IMR-90 (cell line): ENCODE results near the gene AQP12B. TPM values are rescaled to one million over a fixed set of nuclear protein-coding genes. Genes with fewer than 3 reads are reported as not detected.

ENCODE experiments used
- ATAC-seq: fragments of 200-7000 bp; cut with Tn5 transposase; 2 replicates; pipeline ENCODE4 v1.9.1; 2020; ENCODE audit warnings: low read depth, mild to moderate bottlenecking, moderate library complexity
- BruUV-seq: library from RNA; stranded (reverse); fragments of 400-500 nt; replicated peaks from 2 replicates; lab custom pipeline; 2021; lab: Mats Ljungman, UMichigan
- CTCF ChIA-PET: fragments of 300-600 bp; formaldehyde crosslinking; extraction: SDS; loops from one replicate; lab custom pipeline; 2021; ENCODE audit warnings: antibody characterized with exemption; lab: Yijun Ruan, JAX
- POLR2A ChIA-PET: fragments of 300-600 bp; sonication (Branson Sonifier 250); formaldehyde crosslinking; loops from one replicate; lab custom pipeline; 2022; ENCODE audit warnings: antibody characterized with exemption; ENCODE audit not compliant: unreplicated experiment; lab: Charles Lee
- DNase-seq: peaks from one replicate; pipeline ENCODE4 v3.0.0; 2013
- H2AFZ ChIP-seq: replicated peaks from 2 replicates; pipeline ENCODE3; 2013; ENCODE audit warnings: low read length, mild to moderate bottlenecking; ENCODE audit not compliant: poor library complexity
- H2AK5ac ChIP-seq: 2 replicates; pipeline ENCODE4 v1.6.1; 2013; ENCODE audit warnings: low read depth, low read length, inconsistent platforms
- H2AK9ac ChIP-seq: replicated peaks from 2 replicates; pipeline ENCODE3; 2013; ENCODE audit warnings: mild to moderate bottlenecking, low read depth, low read length, moderate library complexity; ENCODE audit not compliant: poor library complexity
- H2BK120ac ChIP-seq: 2 replicates; pipeline ENCODE4 v1.6.1; 2013; ENCODE audit warnings: low read depth, low read length, inconsistent platforms
- H2BK15ac ChIP-seq: 3 replicates; pipeline ENCODE4 v1.6.1; 2013; ENCODE audit warnings: low read depth, low read length, inconsistent platforms
- H2BK20ac ChIP-seq: 2 replicates; pipeline ENCODE4 v1.6.1; 2013; ENCODE audit warnings: low read depth, mild to moderate bottlenecking, inconsistent platforms, low read length, moderate library complexity
- H2BK5ac ChIP-seq: 2 replicates; pipeline ENCODE4 v1.6.1; 2013; ENCODE audit warnings: mild to moderate bottlenecking, low read depth, low read length, inconsistent platforms; ENCODE audit not compliant: poor library complexity, severe bottlenecking
- H3K14ac ChIP-seq: replicated peaks from 2 replicates; pipeline ENCODE4 v1.6.1; 2013; ENCODE audit warnings: low read depth, low read length, inconsistent platforms
- H3K18ac ChIP-seq: 2 replicates; pipeline ENCODE4 v1.6.1; 2013; ENCODE audit warnings: low read depth, low read length, control low read depth
- H3K23ac ChIP-seq: 2 replicates; pipeline ENCODE4 v1.6.1; 2013; ENCODE audit warnings: low read depth, low read length, inconsistent platforms
- H3K27ac ChIP-seq: 2 replicates; pipeline ENCODE4 v1.5.1; 2013; ENCODE audit warnings: mild to moderate bottlenecking, control low read depth, low read length; ENCODE audit not compliant: insufficient read depth
- H3K27me3 ChIP-seq: 2 replicates; pipeline ENCODE4 v1.6.1; 2013; ENCODE audit warnings: low read length; ENCODE audit not compliant: control insufficient read depth, insufficient read depth
- H3K36me3 ChIP-seq: 2 replicates; pipeline ENCODE4 v1.6.1; 2013; ENCODE audit warnings: low read length, mixed read lengths; ENCODE audit not compliant: control insufficient read depth, insufficient read depth
- H3K4ac ChIP-seq: 2 replicates; pipeline ENCODE4 v1.6.1; 2013; ENCODE audit warnings: low read depth, low read length, inconsistent platforms
- H3K4me1 ChIP-seq: 2 replicates; pipeline ENCODE4 v1.6.1; 2013; ENCODE audit warnings: low read length, mixed read lengths; ENCODE audit not compliant: control insufficient read depth, insufficient read depth
- H3K4me2 ChIP-seq: 2 replicates; pipeline ENCODE4 v1.6.1; 2013; ENCODE audit warnings: low read depth, mild to moderate bottlenecking, control low read depth, low read length, moderate library complexity
- H3K4me3 ChIP-seq: 2 replicates; pipeline ENCODE4 v1.5.1; 2013; ENCODE audit warnings: low read depth, mild to moderate bottlenecking, control low read depth, low read length, moderate library complexity; ENCODE audit not compliant: insufficient read depth
- H3K56ac ChIP-seq: 2 replicates; pipeline ENCODE4 v1.6.1; 2013; ENCODE audit warnings: low read length, inconsistent platforms; ENCODE audit not compliant: insufficient read depth; ENCODE audit errors: extremely low read depth
- H3K79me1 ChIP-seq, 2 experiments: 2 replicates each; pipeline ENCODE4 v1.6.1; 2013; ENCODE audit warnings: low read length in 2 of 2, inconsistent platforms in 1 of 2, low read depth in 1 of 2
- H3K9ac ChIP-seq: 2 replicates; pipeline ENCODE4 v1.6.1; 2013; ENCODE audit warnings: low read depth, low read length, control low read depth
- H3K9me1 ChIP-seq: 2 replicates; pipeline ENCODE4 v1.6.1; 2013; ENCODE audit warnings: low read length, inconsistent platforms; ENCODE audit not compliant: insufficient read depth
- H3K9me3 ChIP-seq: 2 replicates; pipeline ENCODE4 v1.6.1; 2013; ENCODE audit warnings: low read length; ENCODE audit not compliant: control insufficient read depth, insufficient read depth
- H4K20me1 ChIP-seq: 2 replicates; pipeline ENCODE4 v1.6.1; 2013; ENCODE audit warnings: low read length, inconsistent platforms; ENCODE audit not compliant: insufficient read depth
- H4K5ac ChIP-seq: 2 replicates; pipeline ENCODE4 v1.6.1; 2013; ENCODE audit warnings: mild to moderate bottlenecking, low read depth, low read length, control low read depth
- H4K8ac ChIP-seq, 2 experiments: 2 replicates each; pipeline ENCODE4 v1.6.1; 2013; ENCODE audit warnings: low read depth in 2 of 2, low read length in 2 of 2, control low read depth in 1 of 2, inconsistent platforms in 1 of 2
- H4K91ac ChIP-seq: 2 replicates; pipeline ENCODE4 v1.6.1; 2013; ENCODE audit warnings: low read depth, low read length, inconsistent platforms; ENCODE audit not compliant: insufficient read depth
- BHLHE40 ChIP-seq: fragments of 150-350 bp; IDR thresholded peaks from 2 replicates; pipeline ENCODE4 v1.6.1; 2016; ENCODE audit warnings: mild to moderate bottlenecking, low read depth, low read length
- CHD1 ChIP-seq: IDR thresholded peaks from 2 replicates; pipeline ENCODE4 v1.6.1; 2012; ENCODE audit warnings: low read depth, low read length, improper control_type of control experiment
- FOS ChIP-seq: fragments of 150-350 bp; IDR thresholded peaks from 2 replicates; pipeline ENCODE4 v1.6.1; 2016; ENCODE audit warnings: low read depth, low read length
- MAFK ChIP-seq: IDR thresholded peaks from 2 replicates; pipeline ENCODE4 v1.6.1; 2012; ENCODE audit warnings: low read depth, low read length, improper control_type of control experiment
- MAZ ChIP-seq: IDR thresholded peaks from 2 replicates; pipeline ENCODE4 v1.6.1; 2012; ENCODE audit warnings: low read depth, mild to moderate bottlenecking, low read length, improper control_type of control experiment, moderate library complexity, borderline replicate concordance
- MXI1 ChIP-seq: IDR thresholded peaks from 2 replicates; pipeline ENCODE4 v1.6.1; 2012; ENCODE audit warnings: low read depth, mild to moderate bottlenecking, low read length, moderate library complexity, borderline replicate concordance
- NFE2L2 ChIP-seq: fragments of 150-350 bp; IDR thresholded peaks from 2 replicates; pipeline ENCODE4 v1.6.1; 2016; ENCODE audit warnings: low read depth, mild to moderate bottlenecking, low read length
- POLR2A ChIP-seq: IDR thresholded peaks from 2 replicates; pipeline ENCODE4 v1.6.1; 2012; ENCODE audit warnings: mild to moderate bottlenecking, low read depth, low read length
- RAD21 ChIP-seq: IDR thresholded peaks from 2 replicates; pipeline ENCODE4 v1.6.1; 2012; ENCODE audit warnings: low read length, improper control_type of control experiment
- RCOR1 ChIP-seq: IDR thresholded peaks from 2 replicates; pipeline ENCODE4 v1.6.1; 2012; ENCODE audit warnings: mild to moderate bottlenecking, low read length, improper control_type of control experiment; ENCODE audit not compliant: insufficient replicate concordance
- RFX5 ChIP-seq: IDR thresholded peaks from 2 replicates; pipeline ENCODE4 v1.8.0; 2012; ENCODE audit warnings: low read depth, mild to moderate bottlenecking, low read length, moderate library complexity
- SMC3 ChIP-seq: fragments of 150-350 bp; IDR thresholded peaks from 2 replicates; pipeline ENCODE4 v1.6.1; 2016; ENCODE audit warnings: low read depth, mild to moderate bottlenecking, antibody characterized with exemption, low read length, moderate library complexity
- WGBS, 2 experiments: methylation state at CpG; one replicate each; pipeline versions ENCODE4 v1.1.5 to v1.1.7; 2013; ENCODE audit warnings: missing lambda C conversion rate in 2 of 2; ENCODE audit not compliant: insufficient read length in 1 of 2; ENCODE audit errors: extremely low coverage in 2 of 2; 5-methylcytosine and 5-hydroxymethylcytosine counted together
- dilution Hi-C: fragments of 300-500 bp; cut with HindIII; formaldehyde crosslinking; loops from one replicate; pipeline ENCODE4 v1.14.3; 2018; ENCODE audit warnings: low sequenced_read_pairs; ENCODE audit not compliant: unreplicated experiment
- in situ Hi-C: fragments of 300-500 bp; cut with MboI; formaldehyde crosslinking; loops from 3 replicates; pipeline ENCODE4 v1.14.3; 2019; ENCODE audit warnings: low sequenced_read_pairs, inconsistent platforms, mixed read lengths
- intact Hi-C: fragments of 100-400 bp; cut with micrococcal nuclease; formaldehyde crosslinking; loops from 2 replicates; pipeline ENCODE4 v1.10.0; 2022
- polyA plus RNA-seq, 3 experiments: library from polyadenylated mRNA; depleted of rRNA; stranded (reverse); fragments of >200 nt; gene quantifications; 2 replicates each; pipeline ENCODE4 v1.2.3, GENCODE V29; 2012; ENCODE audit warnings: low replicate concordance in 1 of 3
- total RNA-seq: library from RNA; depleted of rRNA; stranded (reverse); fragments of >200 nt; gene quantifications from 2 replicates; pipeline ENCODE4 v1.2.3, GENCODE V29; 2012
- TF ChIP-seq, protein P1 (sequence below): fragments of 150-350 bp; IDR thresholded peaks from 2 replicates; pipeline ENCODE4 v1.6.1; 2017; ENCODE audit warnings: mild to moderate bottlenecking, antibody characterized with exemption, low read length, low read depth
- TF ChIP-seq, protein P2 (sequence below): conservative IDR thresholded peaks from 2 replicates; pipeline ENCODE4 v1.5.1; 2012; ENCODE audit warnings: mild to moderate bottlenecking, low read depth, low read length, improper control_type of control experiment
- TF ChIP-seq, protein P3 (sequence below): fragments of 150-350 bp; IDR thresholded peaks from 2 replicates; pipeline ENCODE4 v1.6.1; 2016; ENCODE audit warnings: low read depth, mild to moderate bottlenecking, low read length, moderate library complexity, borderline replicate concordance

The AQP12B gene
- total and polyA plus RNA-seq, 2 of the 4 experiments (the other 2 are of a cell fraction) = not detected

- DNase-seq = no peak
- no TSS peak for BruUV-seq
- Histone ChIP-seq H3K4me1 (no peaks in the 10 kb centered on the region), H4K8ac (no peak overlapping the region), H2BK120ac (no peak overlapping the region), H2BK20ac (no peak overlapping the region), H3K4me3 (no peak overlapping the region), H2AFZ (no peak overlapping the region), H2BK5ac (no peak overlapping the region), H3K9me3 (no peaks in the 10 kb centered on the region), H3K9me1 (no peaks in the 10 kb centered on the region), H3K4me2 (no peak overlapping the region), H3K9ac (no peak overlapping the region), H3K27ac (no peak overlapping the region), H4K20me1 (no peaks in the 10 kb centered on the region), H2AK9ac (no peak overlapping the region), H2BK15ac (no peak overlapping the region), H3K23ac (no peak overlapping the region), H3K18ac (no peak overlapping the region), H4K91ac (no peak overlapping the region), H4K5ac (no peak overlapping the region), H3K56ac (no peak overlapping the region), H3K79me1 (no peaks in the 10 kb centered on the region), H3K14ac (no peak overlapping the region), H2AK5ac (no peak overlapping the region), H3K4ac (no peak overlapping the region), H3K27me3 (peaks cover 27% of the 10 kb centered on the region; the same call in 1 of the 2 replicates), H3K36me3 (no peaks in the 10 kb centered on the region)
- intact Hi-C loops (no loop called here), in situ Hi-C loops (no loop called here), dilution Hi-C loops (no loop called here)
- WGBS, 2 experiments = 65% methylated on average over 5 of the region's 25 CpGs; no CpG with 5 or more reads in 1 of the 2 experiments
- ATAC-seq = no peak
- CTCF ChIA-PET = no interaction called here
- POLR2A ChIA-PET = no interaction called here
- TF ChIP-seq MAFK (no peak), FOS (no peak), RAD21 (no peak), MAZ (no peak), POLR2A (no peak), RFX5 (no peak), NFE2L2 (no peak), SMC3 (no peak), CHD1 (no peak), BHLHE40 (no peak), RCOR1 (no peak), MXI1 (no peak)
- TF ChIP-seq, protein P1, sequence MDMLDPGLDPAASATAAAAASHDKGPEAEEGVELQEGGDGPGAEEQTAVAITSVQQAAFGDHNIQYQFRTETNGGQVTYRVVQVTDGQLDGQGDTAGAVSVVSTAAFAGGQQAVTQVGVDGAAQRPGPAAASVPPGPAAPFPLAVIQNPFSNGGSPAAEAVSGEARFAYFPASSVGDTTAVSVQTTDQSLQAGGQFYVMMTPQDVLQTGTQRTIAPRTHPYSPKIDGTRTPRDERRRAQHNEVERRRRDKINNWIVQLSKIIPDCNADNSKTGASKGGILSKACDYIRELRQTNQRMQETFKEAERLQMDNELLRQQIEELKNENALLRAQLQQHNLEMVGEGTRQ = no peak
- TF ChIP-seq, protein P2, sequence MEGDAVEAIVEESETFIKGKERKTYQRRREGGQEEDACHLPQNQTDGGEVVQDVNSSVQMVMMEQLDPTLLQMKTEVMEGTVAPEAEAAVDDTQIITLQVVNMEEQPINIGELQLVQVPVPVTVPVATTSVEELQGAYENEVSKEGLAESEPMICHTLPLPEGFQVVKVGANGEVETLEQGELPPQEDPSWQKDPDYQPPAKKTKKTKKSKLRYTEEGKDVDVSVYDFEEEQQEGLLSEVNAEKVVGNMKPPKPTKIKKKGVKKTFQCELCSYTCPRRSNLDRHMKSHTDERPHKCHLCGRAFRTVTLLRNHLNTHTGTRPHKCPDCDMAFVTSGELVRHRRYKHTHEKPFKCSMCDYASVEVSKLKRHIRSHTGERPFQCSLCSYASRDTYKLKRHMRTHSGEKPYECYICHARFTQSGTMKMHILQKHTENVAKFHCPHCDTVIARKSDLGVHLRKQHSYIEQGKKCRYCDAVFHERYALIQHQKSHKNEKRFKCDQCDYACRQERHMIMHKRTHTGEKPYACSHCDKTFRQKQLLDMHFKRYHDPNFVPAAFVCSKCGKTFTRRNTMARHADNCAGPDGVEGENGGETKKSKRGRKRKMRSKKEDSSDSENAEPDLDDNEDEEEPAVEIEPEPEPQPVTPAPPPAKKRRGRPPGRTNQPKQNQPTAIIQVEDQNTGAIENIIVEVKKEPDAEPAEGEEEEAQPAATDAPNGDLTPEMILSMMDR = no peak
- TF ChIP-seq, protein P3, sequence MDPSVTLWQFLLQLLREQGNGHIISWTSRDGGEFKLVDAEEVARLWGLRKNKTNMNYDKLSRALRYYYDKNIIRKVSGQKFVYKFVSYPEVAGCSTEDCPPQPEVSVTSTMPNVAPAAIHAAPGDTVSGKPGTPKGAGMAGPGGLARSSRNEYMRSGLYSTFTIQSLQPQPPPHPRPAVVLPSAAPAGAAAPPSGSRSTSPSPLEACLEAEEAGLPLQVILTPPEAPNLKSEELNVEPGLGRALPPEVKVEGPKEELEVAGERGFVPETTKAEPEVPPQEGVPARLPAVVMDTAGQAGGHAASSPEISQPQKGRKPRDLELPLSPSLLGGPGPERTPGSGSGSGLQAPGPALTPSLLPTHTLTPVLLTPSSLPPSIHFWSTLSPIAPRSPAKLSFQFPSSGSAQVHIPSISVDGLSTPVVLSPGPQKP = no peak
These were observed 38.3 kb upstream of the AQP12B start for GRCh38 chr2:240720686-240721595.
